ENCODE data around the gene ERCC6L2.

ERCC6L2 gene

DNA sequence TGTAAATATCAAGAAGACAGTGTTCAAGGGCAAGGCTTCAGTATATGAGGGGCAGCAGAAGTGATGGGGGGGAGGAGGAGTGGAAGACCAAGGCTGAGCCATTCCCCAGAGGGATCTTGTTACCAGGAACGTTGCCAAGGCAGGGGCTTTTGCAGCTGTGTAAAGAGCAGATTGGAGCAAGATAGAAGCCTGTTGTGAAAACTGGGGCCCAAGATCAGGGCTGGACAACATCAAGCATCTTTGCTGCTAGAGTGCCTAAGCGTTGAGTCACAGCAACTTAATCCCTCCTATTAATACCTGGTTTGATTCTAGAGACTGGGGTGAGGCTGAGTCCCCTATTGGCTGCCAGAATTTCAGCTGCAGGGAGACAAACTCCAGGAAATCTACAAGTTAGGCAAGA is 18.4 kb upstream of the ERCC6L2 start (continued):
- TF ChIP-seq ZFP69B (tag by site-specific recombination; IDR thresholded peaks at IDR 0.05) (no peak), ZNF600 (tag by site-specific recombination; IDR thresholded peaks at IDR 0.05) (no peak), ZNF521 (tag by site-specific recombination; IDR thresholded peaks at IDR 0.05) (no peak), ZSCAN23 (tag by site-specific recombination; IDR thresholded peaks at IDR 0.05) (no peak), ZNF214 (tag by site-specific recombination; IDR thresholded peaks at IDR 0.05; ENCODE audit: borderline replicate concordance) (no peak), OVOL3 (tag by site-specific recombination; IDR thresholded peaks at IDR 0.05) (no peak), GLIS2 (tag by site-specific recombination; IDR thresholded peaks at IDR 0.05) (no peak), ZNF548 (tag by site-specific recombination; IDR thresholded peaks at IDR 0.05) (no peak), ZNF555 (tag by site-specific recombination; conservative IDR thresholded peaks at IDR 0.05) (no peak), ZBTB48 (tag by site-specific recombination; IDR thresholded peaks at IDR 0.05) (no peak), ZNF133 (tag by site-specific recombination; IDR thresholded peaks at IDR 0.05) (no peak), ZNF248 (tag by site-specific recombination; IDR thresholded peaks at IDR 0.05) (no peak), KLF10 (tag by site-specific recombination; IDR thresholded peaks at IDR 0.05) (no peak), ZSCAN16 (tag by site-specific recombination; IDR thresholded peaks at IDR 0.05) (no peak), ZNF202 (tag by site-specific recombination; IDR thresholded peaks at IDR 0.05; ENCODE audit: borderline replicate concordance) (no peak), HOXC10 (CRISPR knock-in tag; IDR thresholded peaks at IDR 0.05) (no peak), GLIS1 (tag by site-specific recombination; IDR thresholded peaks at IDR 0.05) (peak; percentile 41; the same call in 1 of the 2 replicates), ZNF221 (tag by site-specific recombination; IDR thresholded peaks at IDR 0.05; ENCODE audit: borderline replicate concordance) (no peak), ZNF792 (tag by site-specific recombination; IDR thresholded peaks at IDR 0.05) (no peak), ZBTB17 (tag by site-specific recombination; IDR thresholded peaks at IDR 0.05) (peak; percentile 59), GFI1B (tag by site-specific recombination; IDR thresholded peaks at IDR 0.05) (no peak), ZNF501 (tag by site-specific recombination; IDR thresholded peaks at IDR 0.05) (no peak)
- TF ChIP-seq, protein P1, sequence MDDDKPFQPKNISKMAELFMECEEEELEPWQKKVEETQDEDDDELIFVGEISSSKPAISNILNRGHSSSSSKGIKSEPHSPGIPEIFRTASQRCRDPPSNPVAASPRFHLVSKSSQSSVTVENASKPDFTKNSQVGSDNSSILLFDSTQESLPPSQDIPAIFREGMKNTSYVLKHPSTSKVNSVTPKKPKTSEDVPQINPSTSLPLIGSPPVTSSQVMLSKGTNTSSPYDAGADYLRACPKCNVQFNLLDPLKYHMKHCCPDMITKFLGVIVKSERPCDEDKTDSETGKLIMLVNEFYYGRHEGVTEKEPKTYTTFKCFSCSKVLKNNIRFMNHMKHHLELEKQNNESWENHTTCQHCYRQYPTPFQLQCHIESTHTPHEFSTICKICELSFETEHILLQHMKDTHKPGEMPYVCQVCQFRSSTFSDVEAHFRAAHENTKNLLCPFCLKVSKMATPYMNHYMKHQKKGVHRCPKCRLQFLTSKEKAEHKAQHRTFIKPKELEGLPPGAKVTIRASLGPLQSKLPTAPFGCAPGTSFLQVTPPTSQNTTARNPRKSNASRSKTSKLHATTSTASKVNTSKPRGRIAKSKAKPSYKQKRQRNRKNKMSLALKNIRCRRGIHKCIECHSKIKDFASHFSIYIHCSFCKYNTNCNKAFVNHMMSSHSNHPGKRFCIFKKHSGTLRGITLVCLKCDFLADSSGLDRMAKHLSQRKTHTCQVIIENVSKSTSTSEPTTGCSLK (tag by site-specific recombination; IDR thresholded peaks at IDR 0.05): no peak
- TF ChIP-seq, protein P2, sequence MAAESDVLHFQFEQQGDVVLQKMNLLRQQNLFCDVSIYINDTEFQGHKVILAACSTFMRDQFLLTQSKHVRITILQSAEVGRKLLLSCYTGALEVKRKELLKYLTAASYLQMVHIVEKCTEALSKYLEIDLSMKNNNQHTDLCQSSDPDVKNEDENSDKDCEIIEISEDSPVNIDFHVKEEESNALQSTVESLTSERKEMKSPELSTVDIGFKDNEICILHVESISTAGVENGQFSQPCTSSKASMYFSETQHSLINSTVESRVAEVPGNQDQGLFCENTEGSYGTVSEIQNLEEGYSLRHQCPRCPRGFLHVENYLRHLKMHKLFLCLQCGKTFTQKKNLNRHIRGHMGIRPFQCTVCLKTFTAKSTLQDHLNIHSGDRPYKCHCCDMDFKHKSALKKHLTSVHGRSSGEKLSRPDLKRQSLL (tag by site-specific recombination; IDR thresholded peaks at IDR 0.05): no peak
- TF ChIP-seq, protein P3, sequence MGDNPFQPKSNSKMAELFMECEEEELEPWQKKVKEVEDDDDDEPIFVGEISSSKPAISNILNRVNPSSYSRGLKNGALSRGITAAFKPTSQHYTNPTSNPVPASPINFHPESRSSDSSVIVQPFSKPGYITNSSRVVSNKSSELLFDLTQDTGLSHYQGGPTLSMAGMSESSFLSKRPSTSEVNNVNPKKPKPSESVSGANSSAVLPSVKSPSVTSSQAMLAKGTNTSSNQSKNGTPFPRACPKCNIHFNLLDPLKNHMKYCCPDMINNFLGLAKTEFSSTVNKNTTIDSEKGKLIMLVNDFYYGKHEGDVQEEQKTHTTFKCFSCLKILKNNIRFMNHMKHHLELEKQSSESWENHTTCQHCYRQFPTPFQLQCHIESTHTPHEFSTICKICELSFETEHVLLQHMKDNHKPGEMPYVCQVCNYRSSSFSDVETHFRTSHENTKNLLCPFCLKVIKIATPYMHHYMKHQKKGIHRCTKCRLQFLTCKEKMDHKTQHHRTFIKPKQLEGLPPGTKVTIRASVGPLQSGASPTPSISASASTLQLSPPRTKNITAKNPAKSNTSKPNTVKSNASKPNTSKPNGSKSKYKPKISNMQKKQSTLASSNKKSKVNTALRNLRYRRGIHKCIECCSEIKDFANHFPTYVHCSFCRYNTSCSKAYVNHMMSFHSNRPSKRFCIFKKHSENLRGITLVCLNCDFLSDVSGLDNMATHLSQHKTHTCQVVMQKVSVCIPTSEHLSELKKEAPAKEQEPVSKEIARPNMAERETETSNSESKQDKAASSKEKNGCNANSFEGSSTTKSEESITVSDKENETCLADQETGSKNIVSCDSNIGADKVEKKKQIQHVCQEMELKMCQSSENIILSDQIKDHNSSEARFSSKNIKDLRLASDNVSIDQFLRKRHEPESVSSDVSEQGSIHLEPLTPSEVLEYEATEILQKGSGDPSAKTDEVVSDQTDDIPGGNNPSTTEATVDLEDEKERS (tag by site-specific recombination; IDR thresholded peaks at IDR 0.05): no peak
- TF ChIP-seq, protein P4, sequence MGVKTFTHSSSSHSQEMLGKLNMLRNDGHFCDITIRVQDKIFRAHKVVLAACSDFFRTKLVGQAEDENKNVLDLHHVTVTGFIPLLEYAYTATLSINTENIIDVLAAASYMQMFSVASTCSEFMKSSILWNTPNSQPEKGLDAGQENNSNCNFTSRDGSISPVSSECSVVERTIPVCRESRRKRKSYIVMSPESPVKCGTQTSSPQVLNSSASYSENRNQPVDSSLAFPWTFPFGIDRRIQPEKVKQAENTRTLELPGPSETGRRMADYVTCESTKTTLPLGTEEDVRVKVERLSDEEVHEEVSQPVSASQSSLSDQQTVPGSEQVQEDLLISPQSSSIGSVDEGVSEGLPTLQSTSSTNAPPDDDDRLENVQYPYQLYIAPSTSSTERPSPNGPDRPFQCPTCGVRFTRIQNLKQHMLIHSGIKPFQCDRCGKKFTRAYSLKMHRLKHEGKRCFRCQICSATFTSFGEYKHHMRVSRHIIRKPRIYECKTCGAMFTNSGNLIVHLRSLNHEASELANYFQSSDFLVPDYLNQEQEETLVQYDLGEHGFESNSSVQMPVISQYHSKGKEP (tag by site-specific recombination; IDR thresholded peaks at IDR 0.05): no peak
- TF ChIP-seq, protein P5, sequence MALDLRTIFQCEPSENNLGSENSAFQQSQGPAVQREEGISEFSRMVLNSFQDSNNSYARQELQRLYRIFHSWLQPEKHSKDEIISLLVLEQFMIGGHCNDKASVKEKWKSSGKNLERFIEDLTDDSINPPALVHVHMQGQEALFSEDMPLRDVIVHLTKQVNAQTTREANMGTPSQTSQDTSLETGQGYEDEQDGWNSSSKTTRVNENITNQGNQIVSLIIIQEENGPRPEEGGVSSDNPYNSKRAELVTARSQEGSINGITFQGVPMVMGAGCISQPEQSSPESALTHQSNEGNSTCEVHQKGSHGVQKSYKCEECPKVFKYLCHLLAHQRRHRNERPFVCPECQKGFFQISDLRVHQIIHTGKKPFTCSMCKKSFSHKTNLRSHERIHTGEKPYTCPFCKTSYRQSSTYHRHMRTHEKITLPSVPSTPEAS (tag by site-specific recombination; IDR thresholded peaks at IDR 0.05): no peak
- TF ChIP-seq, protein P6, sequence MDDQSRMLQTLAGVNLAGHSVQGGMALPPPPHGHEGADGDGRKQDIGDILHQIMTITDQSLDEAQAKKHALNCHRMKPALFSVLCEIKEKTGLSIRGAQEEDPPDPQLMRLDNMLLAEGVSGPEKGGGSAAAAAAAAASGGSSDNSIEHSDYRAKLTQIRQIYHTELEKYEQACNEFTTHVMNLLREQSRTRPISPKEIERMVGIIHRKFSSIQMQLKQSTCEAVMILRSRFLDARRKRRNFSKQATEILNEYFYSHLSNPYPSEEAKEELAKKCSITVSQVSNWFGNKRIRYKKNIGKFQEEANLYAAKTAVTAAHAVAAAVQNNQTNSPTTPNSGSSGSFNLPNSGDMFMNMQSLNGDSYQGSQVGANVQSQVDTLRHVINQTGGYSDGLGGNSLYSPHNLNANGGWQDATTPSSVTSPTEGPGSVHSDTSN (CRISPR knock-in tag; IDR thresholded peaks at IDR 0.05): no peak
- TF ChIP-seq, protein P7, sequence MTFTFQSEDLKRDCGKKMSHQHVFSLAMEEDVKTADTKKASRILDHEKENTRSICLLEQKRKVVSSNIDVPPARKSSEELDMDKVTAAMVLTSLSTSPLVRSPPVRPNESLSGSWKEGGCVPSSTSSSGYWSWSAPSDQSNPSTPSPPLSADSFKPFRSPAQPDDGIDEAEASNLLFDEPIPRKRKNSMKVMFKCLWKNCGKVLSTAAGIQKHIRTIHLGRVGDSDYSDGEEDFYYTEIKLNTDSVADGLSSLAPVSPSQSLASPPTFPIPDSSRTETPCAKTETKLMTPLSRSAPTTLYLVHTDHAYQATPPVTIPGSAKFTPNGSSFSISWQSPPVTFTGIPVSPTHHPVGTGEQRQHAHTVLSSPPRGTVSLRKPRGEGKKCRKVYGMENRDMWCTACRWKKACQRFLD (tag by site-specific recombination; IDR thresholded peaks at IDR 0.05): no peak

Data from HEK293 (cell line).